Renal cortex interstitium (tissue), 11 donors: ENCODE data around the gene GDPD2. TPM values are rescaled to one million over a fixed set of nuclear protein-coding genes. Genes with fewer than 3 reads are reported as not detected.

Source experiments
- DNase-seq, 11 donors: peaks; one replicate each; pipeline ENCODE4 v3.0.0-alpha.2; 2013; ENCODE audit warnings: low read depth in 9 of 11, low spot score in 4 of 11; ENCODE audit errors: extremely low read depth in 1 of 11
- polyA plus RNA-seq, 3 donors: library from polyadenylated mRNA; unstranded; fragments of 120-200 nt; gene quantifications; one replicate each; pipeline ENCODE4 v1.2.1, GENCODE V29; 2013; ENCODE audit not compliant: insufficient read length in 3 of 3

Gene GDPD2
- polyA plus RNA-seq, 3 donors, result 0.99 to 1.8 (median 1.8) TPM

DNA sequence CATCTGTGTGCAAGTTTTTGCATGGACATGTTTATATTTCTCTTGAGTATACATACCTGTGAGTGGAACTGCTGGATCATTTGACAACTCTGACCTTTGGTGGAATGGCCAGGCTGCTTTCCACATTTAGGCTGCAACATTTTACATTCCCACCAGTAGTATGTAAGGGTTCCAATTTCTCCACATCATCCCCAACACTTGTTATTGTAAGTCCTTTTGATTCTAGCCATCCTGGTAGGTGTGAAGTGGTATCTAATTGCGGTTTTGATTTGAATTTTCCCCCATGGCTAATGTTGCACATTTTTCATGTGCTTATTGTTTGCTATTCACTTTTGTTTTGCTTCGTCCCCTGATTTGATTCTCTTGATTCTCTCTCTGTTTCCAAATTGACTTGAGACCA is 37.9 kb downstream of the GDPD2 start:
- DNase-seq, result no peak

DNA sequence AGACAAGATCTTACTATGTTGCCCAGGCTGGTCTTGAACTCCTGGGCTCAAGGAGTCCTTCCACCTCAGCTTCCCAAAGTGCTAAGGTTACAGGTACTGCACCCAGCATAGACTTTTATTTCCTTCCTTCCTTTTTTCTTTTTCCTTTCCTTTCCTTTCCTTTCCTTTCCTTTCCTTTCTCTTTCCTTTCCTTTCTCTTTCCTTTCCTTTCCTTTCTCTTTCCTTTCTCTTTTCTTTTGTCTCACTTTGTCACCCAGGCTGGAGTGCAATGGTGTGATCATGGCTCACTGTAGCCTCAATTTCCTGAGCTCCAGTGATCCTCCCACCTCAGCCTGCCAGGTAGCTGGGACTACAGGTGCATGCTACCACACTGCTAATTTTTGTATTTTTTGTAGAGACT is 40.9 kb downstream of the GDPD2 start:
- no peak for DNase-seq

DNA sequence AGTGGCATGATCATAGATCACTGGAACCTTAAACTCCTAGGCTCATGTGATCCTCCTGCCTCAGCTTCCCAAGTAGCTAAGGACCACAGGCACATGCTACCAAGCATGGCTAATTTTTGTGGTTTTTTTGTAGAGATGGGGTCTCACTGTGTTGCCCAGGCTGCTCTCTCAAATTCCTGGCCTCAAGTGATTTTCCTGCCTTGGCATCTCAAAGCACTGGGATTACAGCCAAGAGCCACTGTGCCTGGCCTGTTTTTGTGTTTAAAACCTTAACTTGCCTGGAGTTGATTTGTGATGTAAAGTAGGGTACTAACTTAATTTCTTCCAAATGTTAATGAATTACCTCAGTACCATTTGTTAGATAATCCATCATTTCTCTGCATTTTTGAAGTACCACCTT is 43.9 kb downstream of the GDPD2 start:
- DNase-seq, result no peak

DNA sequence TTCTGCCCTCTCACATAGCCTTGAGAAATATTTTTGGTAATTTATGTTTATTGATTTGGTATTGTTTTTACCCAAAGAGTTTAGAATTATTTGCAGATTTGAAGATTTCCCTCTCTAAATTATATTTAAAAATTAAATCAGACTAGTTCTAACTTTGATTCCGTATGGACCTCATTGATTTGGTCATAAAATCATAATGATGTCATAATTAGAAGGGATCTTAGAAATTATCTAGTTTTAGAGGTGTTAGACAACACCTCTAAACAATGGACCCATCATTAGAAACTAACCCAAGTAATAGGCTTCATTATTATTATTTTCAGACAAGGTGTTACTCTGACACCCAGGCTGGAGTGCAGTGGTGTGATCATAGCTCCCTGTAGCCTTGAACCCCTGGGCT is 45.6 kb downstream of the GDPD2 start:
- DNase-seq, result no peak

DNA sequence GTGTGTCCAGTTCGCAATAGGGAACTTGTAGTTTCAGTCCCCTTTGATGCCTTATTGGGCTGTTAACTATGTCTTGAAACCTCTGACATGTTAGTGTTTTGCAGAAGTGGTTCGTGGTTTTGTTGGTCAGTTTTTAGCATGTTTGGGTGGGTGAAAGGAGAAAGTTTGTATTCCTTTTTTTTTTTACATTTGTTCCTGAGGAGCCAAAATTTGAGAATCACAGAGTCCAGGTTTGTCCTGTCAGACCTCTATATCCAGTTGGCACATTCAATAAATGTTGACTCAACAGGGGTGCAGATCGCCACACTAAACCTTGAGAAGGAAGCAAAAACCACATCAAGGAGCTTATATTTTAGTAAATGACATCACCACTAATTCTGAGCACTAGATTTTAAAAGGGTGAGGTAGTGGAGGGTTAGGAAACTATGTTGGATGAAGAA is 47.8 kb downstream of the GDPD2 start:
- DNase-seq, result no peak

DNA sequence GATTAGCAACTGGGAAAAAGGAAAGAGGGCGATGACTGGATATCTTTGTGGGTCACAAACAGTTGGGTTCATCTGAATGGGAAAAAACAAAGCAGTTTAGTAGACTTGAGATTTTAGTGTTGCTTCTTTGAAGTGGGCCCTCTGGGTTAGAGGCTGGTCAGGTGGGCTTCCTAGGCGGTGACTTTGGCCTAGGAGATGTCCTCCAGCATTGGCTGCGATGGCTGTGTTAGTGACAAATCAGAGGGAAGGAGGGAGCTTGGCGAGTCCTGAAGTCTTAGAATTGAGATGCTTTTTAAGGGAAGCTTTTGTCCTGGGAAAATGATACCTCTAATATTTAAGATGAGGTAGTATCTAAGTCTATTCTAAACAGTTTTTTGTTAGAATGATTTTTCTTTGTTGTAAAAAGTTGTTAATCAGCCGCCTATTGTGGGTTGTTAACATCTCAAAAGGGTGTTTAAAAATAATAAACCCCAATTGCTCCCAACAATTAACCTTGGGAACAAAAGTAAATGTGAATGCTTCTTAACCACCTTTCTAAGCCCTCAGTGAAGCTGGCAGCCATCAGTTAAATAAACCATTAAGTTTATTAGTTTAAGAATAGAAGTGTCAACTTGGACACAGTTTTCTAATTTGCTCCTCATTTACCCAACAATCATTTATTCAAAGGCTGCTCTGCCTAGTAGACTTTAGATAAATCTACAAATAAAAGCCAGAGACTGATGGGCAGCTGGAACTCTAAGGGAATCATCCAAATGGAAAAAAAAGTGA is 53.2 kb downstream of the GDPD2 start:
- DNase-seq, result no peak

DNA sequence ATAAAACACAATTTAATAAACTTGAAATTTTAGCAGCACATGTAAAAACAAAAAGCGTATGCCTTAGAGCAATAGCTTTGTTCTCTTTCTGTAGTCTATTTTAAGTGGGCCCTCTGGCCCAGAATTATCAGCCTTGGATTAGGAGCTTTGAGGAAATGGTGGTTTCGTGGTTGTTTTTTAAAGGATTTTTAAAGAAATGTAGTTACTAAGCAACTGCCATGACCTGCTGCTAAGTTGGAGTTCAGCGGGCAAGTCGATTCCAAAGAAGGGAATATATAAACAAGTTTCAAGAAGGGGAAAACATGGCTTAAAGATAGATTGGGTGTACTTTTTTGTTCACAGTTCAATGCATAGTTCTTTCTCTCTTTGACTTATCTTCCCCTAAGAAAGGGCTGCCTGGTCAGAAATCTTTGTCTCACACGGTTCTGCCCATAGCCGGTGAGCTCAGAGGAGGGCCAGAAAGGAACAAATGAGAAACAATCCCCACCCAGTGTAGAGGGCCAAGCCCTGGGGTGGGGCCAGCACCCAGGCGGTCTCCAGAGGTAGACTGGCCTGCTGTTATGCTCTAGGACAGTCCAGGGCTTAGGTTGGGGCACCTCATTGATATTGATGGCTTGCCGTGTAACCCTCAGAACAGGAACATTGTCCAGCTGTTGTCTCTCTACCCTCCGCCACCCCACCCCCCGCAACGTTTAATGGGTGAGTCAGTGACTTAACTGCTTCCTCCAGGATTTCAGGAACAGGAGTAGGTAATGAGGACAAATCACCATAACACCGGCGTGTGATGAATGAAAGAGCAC is 54.0 kb downstream of the GDPD2 start:
- no peak for DNase-seq

DNA sequence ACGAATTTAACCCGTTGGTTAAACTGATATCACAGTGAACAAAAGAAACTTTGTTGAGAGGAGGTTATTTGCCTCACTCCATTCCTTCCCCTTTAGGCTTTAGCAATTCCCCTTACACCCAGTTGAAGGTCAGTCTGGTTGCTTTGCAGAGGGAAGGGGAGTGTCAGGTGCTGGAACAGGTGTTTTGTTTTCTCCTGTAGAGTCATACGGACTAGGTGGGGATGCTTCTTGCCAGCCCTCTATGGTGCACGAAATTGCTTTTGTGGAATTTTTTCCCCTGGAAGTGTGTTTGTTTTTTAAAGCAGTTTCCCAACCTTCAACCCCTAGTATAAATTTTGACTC is 54.6 kb downstream of the GDPD2 start:
- no peak for DNase-seq

DNA sequence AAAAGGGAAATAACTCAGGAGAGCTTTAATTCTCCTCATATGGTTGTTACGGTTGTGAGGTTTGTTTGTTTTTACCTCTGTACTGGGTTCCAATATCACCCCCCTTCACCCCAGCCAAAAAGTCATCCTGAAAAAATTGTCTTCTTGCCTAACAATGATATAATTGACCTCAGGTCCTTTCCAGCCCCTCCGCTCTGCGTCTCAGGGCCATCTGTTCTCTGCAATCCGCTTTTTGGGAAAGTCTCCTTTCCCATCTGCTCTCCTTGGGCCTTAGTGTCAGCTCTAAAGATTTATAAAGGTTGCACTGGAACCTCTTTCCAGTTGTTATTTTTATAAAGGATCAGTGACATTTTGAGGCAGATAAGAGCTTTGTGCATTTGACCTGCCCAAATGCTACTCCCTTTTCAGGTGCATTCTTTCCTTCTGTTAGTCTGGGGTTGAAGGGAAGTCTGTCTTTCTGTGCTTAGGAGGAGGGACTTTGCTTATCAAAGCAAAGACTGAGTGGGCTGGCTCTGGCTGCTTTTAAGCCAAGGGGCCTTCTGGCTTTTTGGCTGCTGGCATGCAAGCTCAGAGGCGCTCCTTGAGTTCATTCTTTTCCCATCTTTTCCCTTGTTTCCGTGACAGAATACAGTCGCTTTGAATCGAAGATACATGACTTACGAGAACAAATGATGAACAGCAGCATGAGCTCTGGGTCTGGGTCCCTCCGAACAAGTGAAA is 55.6 kb downstream of the GDPD2 start:
- no peak for DNase-seq

DNA sequence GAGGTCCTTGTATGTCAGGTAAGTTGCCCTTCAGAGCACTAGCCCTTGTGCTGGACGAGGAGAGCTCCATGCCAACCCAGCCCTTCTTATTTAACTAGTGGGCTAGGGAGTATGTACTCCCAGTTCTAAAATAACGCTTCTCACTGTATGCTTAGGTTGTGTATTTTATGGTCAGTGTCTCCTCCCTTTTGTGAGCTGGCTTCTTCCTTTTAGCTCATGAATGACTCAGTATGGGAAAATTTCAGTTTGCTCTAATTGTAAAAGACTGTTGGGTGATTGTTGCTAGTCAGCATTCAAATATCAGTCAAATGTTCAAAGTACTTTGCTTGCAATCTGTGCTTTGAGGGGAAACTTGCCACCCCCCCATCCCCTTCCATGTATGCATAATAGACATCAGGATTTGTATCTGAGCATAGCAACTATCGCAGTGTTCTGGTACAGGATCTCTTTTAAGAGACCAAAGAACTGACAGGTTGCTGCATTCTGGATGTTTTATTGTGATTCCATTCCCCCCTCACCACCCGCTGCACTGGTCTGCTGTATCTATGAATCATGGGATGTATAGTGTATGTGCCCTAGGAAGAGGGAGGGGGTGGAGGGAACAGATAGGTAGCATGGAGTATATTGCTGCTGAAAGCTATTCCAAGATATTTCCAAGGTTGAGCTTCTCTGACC is 56.3 kb downstream of the GDPD2 start:
- DNase-seq, result no peak

DNA sequence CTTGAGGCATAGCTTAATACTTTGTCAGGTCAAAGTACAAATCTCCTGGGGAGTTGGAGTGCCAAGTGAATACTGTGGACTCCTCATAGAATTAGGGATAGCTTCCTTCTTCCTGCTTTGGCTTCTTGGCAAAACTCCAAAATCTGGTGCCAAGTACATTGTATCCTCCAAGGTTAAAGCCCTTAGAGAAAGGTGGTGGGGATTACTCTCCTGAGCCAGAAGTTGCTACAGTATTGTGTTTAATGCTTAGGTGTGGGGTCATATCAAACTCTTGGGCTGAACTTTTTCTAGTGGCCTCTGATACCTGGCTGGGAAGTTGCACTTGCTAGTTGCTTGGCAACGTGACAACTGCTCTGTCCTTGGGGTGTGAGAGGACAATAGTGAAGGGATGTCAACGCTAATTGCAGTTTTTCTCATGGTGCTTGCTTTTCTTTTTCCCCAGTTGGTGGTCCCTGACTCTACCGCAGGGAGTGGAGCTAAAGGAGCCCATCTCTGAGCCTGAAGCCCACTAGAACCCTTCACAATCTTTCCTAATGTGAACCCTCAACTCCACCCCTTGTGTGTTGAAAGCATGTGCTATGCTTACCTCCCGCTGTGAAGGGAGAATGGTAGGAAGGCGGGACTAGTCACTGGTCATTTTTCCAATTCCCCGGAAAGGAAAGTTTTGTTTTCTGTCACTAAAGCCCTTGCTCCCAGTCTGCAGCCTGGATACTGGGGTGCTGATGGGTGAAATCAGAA is 57.0 kb downstream of the GDPD2 start:
- no peak for DNase-seq

DNA sequence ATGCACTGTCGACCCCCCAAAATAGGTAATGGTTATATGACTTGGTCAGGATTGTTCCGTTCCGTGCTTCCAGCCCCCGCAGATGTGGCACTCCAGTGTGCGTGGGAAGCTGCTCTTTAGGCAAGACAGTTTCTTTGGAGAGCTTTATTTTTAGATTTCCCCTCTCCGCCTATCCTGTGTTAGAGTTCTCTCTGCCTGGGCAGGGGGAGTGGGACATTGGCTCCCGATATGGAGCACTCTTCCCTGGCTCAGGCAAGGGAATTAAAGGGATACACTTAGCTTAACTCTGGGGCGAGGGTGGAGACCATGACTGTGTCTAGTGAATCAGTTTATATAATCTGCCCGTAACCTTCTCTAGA is 57.5 kb downstream of the GDPD2 start:
- no peak for DNase-seq

DNA sequence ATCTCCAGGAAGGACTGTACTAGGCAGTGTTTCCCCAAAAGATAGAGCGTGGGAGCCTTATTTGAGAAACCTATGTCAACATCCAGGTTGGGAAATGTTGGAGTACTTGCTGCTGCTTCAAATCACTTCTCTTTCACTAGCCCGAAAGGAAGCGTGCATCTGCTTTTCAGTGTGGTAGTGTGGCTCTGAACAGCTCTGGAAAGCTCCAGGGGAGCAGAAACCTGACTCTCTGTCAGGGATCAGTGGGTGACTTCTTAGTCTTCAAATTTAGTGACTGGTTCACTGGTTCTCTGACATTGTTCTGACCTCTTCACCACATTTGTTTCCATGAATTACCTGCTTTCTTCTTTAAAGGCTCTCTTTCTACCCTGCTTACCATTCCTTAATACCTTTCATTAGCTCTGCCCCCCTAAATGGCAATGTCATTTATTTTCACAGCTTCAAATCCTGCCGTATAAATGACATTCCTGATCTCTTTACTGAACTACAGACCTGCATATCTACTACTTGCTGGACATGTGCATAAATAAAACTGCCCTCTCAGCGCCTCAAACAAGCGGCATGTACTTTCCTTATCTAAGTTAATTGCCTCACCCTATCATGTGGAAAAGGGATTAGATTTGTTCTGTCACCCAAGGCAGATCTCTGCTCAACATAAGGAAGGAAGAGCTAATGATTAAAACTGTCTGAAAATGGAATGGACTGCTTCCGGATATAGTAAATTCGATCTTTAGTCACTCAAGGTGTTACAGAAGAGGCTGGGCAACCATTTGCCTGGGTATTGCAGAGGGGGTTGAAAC is 58.6 kb downstream of the GDPD2 start:
- no peak for DNase-seq

DNA sequence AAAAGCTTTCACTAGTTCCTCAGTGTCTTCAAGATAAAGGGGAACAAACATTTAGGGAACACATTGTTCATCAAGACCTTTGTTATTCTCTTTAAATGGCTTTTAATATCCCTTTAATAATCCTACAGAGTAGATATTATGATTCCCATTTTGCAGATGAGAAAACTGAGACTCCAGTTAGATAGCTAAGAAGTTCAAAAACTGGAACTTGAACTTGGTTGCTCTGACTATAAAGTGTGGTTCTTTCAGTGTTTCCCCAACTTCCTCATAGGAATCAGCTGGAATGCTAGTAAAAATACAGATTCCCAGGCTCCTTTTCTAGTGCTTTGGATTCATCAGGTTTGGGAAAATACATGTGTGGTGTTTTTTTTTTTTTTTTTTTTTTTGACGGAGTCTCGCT is 59.2 kb downstream of the GDPD2 start:
- DNase-seq, result no peak
